ENCODE results near the gene SMC4. TPM values are rescaled to one million over a fixed set of nuclear protein-coding genes. Genes with fewer than 3 reads are reported as not detected.

The SMC4 gene
- total and polyA plus RNA-seq, 2 of the 13 experiments (the other 11 are each of a cell fraction or from before 2014, with no cell fraction given), result 19.2 to 74.3 TPM

GRCh38 chr3:160417311-160417710 lies 17.9 kb downstream of the SMC4 start (continued):
- TF ChIP-seq ZHX2 (IDR thresholded peaks at IDR 0.05; ENCODE audit: low read depth) (no peak), ZHX2 (CRISPR knock-in tag; IDR thresholded peaks at IDR 0.05; ENCODE audit: borderline replicate concordance) (no peak), ZNF34 (CRISPR knock-in tag; IDR thresholded peaks at IDR 0.05; ENCODE audit: borderline replicate concordance) (no peak), PAX8 (CRISPR knock-in tag; IDR thresholded peaks at IDR 0.05; ENCODE audit: borderline replicate concordance) (no peak), ZNF274 (CRISPR knock-in tag; IDR thresholded peaks at IDR 0.05) (no peak), ATF5 (CRISPR knock-in tag; IDR thresholded peaks at IDR 0.05; ENCODE audit: low read depth) (no peak), ZNF710 (CRISPR knock-in tag; IDR thresholded peaks at IDR 0.05; ENCODE audit: borderline replicate concordance) (no peak)
